OCI-LY7 (cell line): Measurements from ENCODE around the gene KRTAP22-1.

ENCODE experiments used
- EZH2phosphoT487 ChIP-seq: fragments of 200-600 bp; sonication (generic); IDR thresholded peaks from 2 replicates; pipeline ENCODE4 v1.6.1; 2018; ENCODE audit warnings: low read depth, borderline replicate concordance, mild to moderate bottlenecking, mixed run types, antibody characterized with exemption, low read length, moderate library complexity, mixed read lengths
- TF ChIP-seq, protein P1 (sequence below): fragments of 200-600 bp; sonication (generic); conservative IDR thresholded peaks from 2 replicates; pipeline ENCODE4 v1.5.1; 2014; ENCODE audit warnings: mild to moderate bottlenecking, antibody characterized with exemption, low read length, moderate library complexity, mixed read lengths

DNA sequence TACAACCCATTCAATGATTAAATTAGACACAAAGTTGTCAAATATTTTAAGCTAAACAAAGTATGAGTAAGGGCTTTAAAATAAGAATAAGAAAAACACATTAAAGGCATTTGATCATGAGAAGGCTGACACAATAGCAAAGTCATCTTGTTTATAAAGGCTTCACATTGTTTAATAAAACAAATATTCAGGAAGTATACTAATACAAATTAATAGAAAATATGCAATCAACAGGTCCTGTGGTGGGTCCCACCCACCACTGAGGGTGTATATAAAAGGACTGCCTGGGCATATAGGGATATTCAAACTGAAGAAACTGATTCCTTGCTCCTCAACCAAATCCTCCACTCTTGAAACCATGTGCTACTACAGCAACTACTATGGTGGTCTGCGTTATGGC, 34.0 kb downstream of the KRTAP22-1 start, which contains the start of gene KRTAP20-2:
- no peak for TF ChIP-seq EZH2phosphoT487
- TF ChIP-seq, protein P1, sequence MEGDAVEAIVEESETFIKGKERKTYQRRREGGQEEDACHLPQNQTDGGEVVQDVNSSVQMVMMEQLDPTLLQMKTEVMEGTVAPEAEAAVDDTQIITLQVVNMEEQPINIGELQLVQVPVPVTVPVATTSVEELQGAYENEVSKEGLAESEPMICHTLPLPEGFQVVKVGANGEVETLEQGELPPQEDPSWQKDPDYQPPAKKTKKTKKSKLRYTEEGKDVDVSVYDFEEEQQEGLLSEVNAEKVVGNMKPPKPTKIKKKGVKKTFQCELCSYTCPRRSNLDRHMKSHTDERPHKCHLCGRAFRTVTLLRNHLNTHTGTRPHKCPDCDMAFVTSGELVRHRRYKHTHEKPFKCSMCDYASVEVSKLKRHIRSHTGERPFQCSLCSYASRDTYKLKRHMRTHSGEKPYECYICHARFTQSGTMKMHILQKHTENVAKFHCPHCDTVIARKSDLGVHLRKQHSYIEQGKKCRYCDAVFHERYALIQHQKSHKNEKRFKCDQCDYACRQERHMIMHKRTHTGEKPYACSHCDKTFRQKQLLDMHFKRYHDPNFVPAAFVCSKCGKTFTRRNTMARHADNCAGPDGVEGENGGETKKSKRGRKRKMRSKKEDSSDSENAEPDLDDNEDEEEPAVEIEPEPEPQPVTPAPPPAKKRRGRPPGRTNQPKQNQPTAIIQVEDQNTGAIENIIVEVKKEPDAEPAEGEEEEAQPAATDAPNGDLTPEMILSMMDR, result no peak
